SK-N-MC (cell line): ENCODE measurements around the gene PTPRN2.
"Not testable (repeated sequence)": the region's sequence is repeated elsewhere in the genome, so short reads cannot be mapped to it uniquely, and the experiment has no call there.

Source experiments
- EZH2 ChIP-seq: fragments of 200-600 bp; sonication (generic); IDR thresholded peaks from one replicate; pipeline ENCODE4 v1.6.1; 2017; ENCODE audit warnings: antibody characterized with exemption
- FOXP2 ChIP-seq: optimal IDR thresholded peaks from 2 replicates; pipeline ENCODE3; 2011; ENCODE audit warnings: mild to moderate bottlenecking, moderate library complexity; ENCODE audit not compliant: insufficient read depth; ENCODE audit errors: extremely low read length, control extremely low read depth
- POLR2AphosphoS5 ChIP-seq: IDR thresholded peaks from 2 replicates; pipeline ENCODE4 v1.6.1; 2012; ENCODE audit warnings: mild to moderate bottlenecking, low read depth, low read length, borderline replicate concordance

DNA sequence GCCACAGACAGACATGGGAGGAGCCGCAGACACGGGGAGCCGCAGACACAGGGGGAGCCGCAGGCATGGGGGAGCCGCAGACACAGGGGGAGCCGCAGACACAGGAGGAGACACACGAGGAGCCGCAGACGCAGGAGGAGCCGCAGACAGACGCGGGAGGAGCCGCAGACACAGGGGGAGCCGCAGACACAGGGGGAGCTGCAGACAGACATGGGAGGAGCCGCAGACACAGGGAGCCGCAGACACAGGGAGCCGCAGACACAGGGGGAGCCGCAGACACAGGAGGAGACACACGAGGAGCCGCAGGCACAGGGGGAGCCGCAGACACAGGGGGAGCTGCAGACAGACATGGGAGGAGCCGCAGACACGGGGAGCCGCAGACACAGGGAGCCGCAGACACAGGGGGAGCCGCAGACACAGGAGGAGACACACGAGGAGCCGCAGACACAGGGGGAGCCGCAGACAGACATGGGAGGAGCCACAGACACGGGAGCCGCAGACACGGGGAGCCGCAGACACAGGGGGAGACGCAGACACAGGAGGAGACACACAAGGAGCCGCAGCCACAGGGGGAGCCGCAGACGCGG lies 313.8 kb downstream of the PTPRN2 start:
- TF ChIP-seq EZH2, POLR2AphosphoS5, FOXP2: not testable (repeated sequence)
